Glutamatergic neuron (in vitro differentiated cells): ENCODE results near the gene TSGA10IP. TPM values are rescaled to one million over a fixed set of nuclear protein-coding genes. Genes with fewer than 3 reads are reported as not detected.
A peak's percentile ranks its signal among the peaks of the same experiment; 100 is the strongest.

Source experiments
- DNase-seq: peaks from one replicate; pipeline ENCODE4 v3.0.0; 2022
- H3K27ac Mint-ChIP-seq: one replicate; pipeline ENCODE4 v1.8.0; 2020; ENCODE audit warnings: mild to moderate bottlenecking, mixed read lengths, inconsistent platforms; ENCODE audit not compliant: unreplicated experiment
- H3K27me3 Mint-ChIP-seq: one replicate; pipeline ENCODE4 v1.8.0; 2020; ENCODE audit warnings: mild to moderate bottlenecking, moderate library complexity, mixed read lengths, inconsistent platforms; ENCODE audit not compliant: unreplicated experiment
- H3K36me3 Mint-ChIP-seq: one replicate; pipeline ENCODE4 v1.8.0; 2020; ENCODE audit warnings: mild to moderate bottlenecking, mixed read lengths, inconsistent platforms; ENCODE audit not compliant: unreplicated experiment
- H3K4me1 Mint-ChIP-seq: one replicate; pipeline ENCODE4 v1.8.0; 2020; ENCODE audit warnings: mild to moderate bottlenecking, low read depth, mixed read lengths, inconsistent platforms; ENCODE audit not compliant: unreplicated experiment
- H3K4me3 Mint-ChIP-seq: one replicate; pipeline ENCODE4 v1.8.0; 2020; ENCODE audit warnings: mild to moderate bottlenecking, mixed read lengths, inconsistent platforms; ENCODE audit not compliant: unreplicated experiment
- H3K9me3 Mint-ChIP-seq: one replicate; pipeline ENCODE4 v1.8.0; 2020; ENCODE audit warnings: mild to moderate bottlenecking, moderate library complexity, mixed read lengths, inconsistent platforms; ENCODE audit not compliant: unreplicated experiment
- total RNA-seq: library from RNA; stranded (reverse); fragmentation: NEBNext Ultra II Directional; extraction: Animal tissue kit (Norgen Biotek cat#: 25700); gene quantifications from one replicate; pipeline ENCODE4 v1.2.1, GENCODE V29; 2021; ENCODE audit not compliant: unreplicated experiment
- TF ChIP-seq, protein P1 (sequence below): fragments of 200-600 bp; sonication (generic); IDR thresholded peaks from one replicate; pipeline ENCODE4 v1.5.0; 2021; ENCODE audit not compliant: partially characterized antibody, unreplicated experiment

The TSGA10IP gene
- total RNA-seq, 1 donor from 2014 or later = not detected

DNA sequence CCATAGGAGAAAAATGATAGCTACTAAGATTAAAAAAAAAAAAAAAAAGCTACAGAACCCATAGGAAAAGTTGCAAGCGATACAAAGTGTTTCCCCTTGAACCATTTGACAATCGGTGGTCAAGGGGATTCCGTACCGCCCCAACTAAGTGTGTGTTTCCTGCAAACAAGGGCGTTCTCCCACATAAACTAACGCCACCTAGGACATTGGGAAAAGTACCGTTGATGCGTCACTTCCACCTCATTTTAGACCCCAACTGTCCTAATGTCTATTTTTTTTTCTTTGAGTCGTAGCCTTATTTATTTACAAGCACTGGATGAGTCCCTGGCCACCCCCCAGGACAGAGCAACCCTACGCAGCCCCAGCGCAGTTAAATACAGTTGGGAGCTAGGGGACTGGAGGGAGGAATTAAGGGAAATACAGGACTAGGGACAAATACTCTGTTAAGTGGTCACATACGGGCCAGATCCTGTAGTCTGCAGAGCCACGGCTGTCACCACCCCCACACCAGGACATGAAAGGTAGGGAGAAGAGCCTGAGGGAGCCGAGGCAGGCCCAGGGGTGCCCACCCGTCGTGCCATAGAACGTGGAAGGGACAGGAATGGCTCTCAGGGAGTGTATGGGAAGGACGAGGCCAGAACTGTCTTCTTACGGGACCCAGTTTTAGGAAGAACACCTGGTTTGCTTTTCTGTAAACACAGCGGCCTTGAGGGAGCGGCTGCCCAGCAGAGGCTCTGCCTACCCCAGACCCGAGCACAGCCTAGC lies 37.7 kb downstream of the TSGA10IP start:
- no peaks in the 10 kb centered on the region for H3K9me3 Mint-ChIP-seq
- H3K36me3 Mint-ChIP-seq = no peaks in the 10 kb centered on the region
- H3K4me3 Mint-ChIP-seq = no peak overlapping the region
- H3K27me3 Mint-ChIP-seq = no peaks in the 10 kb centered on the region
- DNase-seq = no peak
- no peak overlapping the region for H3K27ac Mint-ChIP-seq
- TF ChIP-seq, protein P1, sequence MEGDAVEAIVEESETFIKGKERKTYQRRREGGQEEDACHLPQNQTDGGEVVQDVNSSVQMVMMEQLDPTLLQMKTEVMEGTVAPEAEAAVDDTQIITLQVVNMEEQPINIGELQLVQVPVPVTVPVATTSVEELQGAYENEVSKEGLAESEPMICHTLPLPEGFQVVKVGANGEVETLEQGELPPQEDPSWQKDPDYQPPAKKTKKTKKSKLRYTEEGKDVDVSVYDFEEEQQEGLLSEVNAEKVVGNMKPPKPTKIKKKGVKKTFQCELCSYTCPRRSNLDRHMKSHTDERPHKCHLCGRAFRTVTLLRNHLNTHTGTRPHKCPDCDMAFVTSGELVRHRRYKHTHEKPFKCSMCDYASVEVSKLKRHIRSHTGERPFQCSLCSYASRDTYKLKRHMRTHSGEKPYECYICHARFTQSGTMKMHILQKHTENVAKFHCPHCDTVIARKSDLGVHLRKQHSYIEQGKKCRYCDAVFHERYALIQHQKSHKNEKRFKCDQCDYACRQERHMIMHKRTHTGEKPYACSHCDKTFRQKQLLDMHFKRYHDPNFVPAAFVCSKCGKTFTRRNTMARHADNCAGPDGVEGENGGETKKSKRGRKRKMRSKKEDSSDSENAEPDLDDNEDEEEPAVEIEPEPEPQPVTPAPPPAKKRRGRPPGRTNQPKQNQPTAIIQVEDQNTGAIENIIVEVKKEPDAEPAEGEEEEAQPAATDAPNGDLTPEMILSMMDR = no peak
- no peaks in the 10 kb centered on the region for H3K4me1 Mint-ChIP-seq

DNA sequence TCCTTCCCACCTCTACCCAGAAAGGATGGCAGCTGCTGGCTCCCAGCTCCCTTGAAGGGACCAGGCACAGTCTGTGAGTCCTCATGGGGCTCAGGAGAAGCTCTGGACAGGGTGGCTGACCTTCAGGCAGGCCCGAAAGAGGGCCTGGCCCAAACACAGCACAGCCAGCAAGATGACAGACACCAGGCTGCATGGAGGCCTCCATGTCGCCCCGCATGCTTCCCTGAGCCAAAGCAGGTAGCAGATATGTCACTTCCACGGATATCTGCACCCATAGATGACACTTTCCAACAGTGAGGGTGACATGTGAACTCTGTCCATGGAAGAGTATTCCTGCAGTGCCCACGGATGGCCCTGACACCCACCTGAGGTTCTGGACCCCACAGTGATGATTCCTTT lies 38.3 kb downstream of the TSGA10IP start:
- Mint-ChIP-seq H3K9me3 (no peaks in the 10 kb centered on the region), H3K4me3 (no peak overlapping the region), H3K27me3 (no peaks in the 10 kb centered on the region), H3K36me3 (no peaks in the 10 kb centered on the region), H3K27ac (no peak overlapping the region), H3K4me1 (no peaks in the 10 kb centered on the region)
- TF ChIP-seq, protein P1 = no peak
- no peak for DNase-seq

DNA sequence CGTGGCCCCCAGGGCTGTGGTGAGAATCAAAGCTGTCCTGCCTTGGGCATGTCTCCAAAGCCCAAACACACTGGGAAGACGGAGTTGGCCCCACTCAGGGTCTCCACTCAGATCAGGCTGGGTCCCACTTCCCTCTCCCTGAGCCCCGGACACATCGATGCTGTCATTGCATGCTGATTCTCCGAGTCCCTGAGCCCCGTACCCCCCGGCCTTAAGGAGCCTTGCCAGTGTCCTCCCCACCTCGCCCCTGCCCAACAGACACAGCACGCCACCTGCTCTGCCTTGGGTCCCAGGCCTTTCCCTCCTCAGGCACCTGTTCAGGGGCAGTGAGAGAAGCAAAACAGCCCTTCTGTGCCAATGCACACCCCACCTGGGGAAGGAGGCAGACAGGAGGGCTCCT lies 42.1 kb downstream of the TSGA10IP start:
- Mint-ChIP-seq H3K4me3 (no peak overlapping the region), H3K27ac (no peak overlapping the region), H3K9me3 (no peaks in the 10 kb centered on the region), H3K27me3 (no peaks in the 10 kb centered on the region), H3K4me1 (no peaks in the 10 kb centered on the region), H3K36me3 (no peaks in the 10 kb centered on the region)
- no peak for DNase-seq
- TF ChIP-seq, protein P1 = no peak

DNA sequence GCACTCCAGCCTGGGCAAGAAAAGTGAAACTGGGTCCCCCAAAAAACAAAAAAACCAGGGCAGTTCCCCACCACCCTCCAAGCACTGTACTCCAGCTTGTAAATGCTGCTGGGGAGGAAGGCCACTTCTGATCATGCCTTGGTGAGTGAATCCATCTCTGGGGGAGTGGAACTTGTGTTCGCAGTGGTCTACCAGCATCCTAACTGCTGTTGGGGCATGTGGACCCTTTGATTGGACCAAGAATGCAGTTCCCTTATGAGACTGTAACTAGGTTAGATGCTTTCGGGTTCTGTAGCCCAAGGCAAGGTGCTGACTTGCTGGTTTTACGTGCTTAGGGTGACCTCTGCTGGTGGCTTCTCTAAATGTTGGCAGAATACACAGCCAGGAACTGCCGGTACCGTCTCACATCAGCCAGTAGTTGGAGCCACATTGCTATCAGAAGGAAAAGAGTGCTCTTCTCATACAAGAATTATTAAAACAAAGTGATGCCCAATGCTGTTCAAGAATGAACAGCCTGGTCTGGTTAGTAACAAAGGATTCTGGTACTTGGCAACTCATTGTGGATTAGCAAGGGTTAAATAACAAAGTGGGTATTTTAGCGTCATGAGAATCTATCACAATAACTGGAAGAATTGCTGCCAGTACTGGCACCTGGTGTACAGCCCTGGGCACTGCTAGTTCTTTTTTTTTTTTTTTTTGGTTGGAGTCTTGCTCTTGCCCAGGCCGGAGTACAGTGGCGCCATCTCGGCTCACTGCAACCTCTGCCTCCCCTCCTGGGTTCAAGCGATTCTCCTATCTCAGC lies 43.7 kb downstream of the TSGA10IP start:
- peak overlapping the region; percentile 77 for H3K27ac Mint-ChIP-seq

More for the DNA sequence above, 43.7 kb downstream of the TSGA10IP start:
- H3K4me1 Mint-ChIP-seq = no peaks in the 10 kb centered on the region
- TF ChIP-seq, protein P1 = peak; percentile 80
- no peaks in the 10 kb centered on the region for H3K9me3 Mint-ChIP-seq
- DNase-seq = peak; percentile 83
- H3K27me3 Mint-ChIP-seq = no peaks in the 10 kb centered on the region
- no peak overlapping the region for H3K4me3 Mint-ChIP-seq
- H3K36me3 Mint-ChIP-seq = no peaks in the 10 kb centered on the region
